Suprapubic skin (tissue), 3 donors: Measurements from ENCODE around the gene SEMA3D.

Experiments used
- CTCF ChIP-seq, 2 donors: fragments of 200-600 bp in 1 of 2; fragments of 450-650 bp in 1 of 2; sonication (generic) in 1 of 2; IDR thresholded peaks; one replicate each; pipeline ENCODE4 v1.5.1; 2016 to 2019; ENCODE audit warnings: antibody characterized with exemption in 2 of 2, mild to moderate bottlenecking in 1 of 2, moderate library complexity in 1 of 2
- POLR2AphosphoS5 ChIP-seq, 3 donors: sonication (generic); formaldehyde crosslinking; IDR thresholded peaks; one replicate each; pipeline ENCODE4 v1.6.1; 2017; ENCODE audit warnings: antibody characterized with exemption in 3 of 3

GRCh38 chr7:85023066-85023712, 163.7 kb downstream of the SEMA3D start:
- TF ChIP-seq CTCF (IDR thresholded peaks at IDR 0.05) (peak in 1 of 2 donors; percentile 50), POLR2AphosphoS5 (IDR thresholded peaks at IDR 0.05) (no peak)
